ENCODE data around the gene NUTM2F. TPM values are rescaled to one million over a fixed set of nuclear protein-coding genes. Genes with fewer than 3 reads are reported as not detected.
"Not testable (repeated sequence)": the region's sequence is repeated elsewhere in the genome, so short reads cannot be mapped to it uniquely, and the experiment has no call there.

Gene NUTM2F
- total RNA-seq, 1 experiment from 2014 or later: 0.15 TPM

DNA sequence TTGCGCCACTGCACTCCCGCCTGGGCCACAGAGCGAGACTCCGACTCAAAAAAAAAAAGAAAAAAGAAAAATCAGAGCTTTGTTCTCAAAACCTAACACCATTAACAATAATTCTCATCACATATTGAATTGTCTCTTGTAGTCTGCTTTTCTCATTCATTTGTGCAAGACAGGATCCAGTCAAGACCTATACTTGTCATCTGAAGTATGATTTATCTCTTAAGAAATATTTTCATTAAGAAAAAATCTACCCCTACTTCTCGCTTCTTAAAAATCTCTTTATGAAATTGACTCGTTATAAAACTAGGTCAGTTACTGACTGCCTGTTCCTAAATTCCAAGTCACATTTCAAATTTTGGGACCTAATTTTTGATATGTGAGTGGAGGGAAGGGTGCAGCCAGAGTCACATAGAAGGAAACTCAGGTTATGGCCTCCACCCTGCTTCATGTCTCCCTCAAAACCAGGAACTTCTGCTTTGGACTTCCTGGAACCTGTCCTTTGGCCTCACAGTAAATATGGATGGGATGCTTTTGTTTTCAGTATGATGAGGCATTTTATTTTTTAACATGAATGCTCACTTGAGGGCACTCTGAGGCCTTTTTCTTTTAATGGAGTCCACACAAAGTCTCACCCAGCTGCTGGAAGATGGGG lies 50.4 kb downstream of the NUTM2F start:
- H3K9me3 Mint-ChIP-seq: peaks cover 26% of the 10 kb centered on the region
- DNase-seq (ENCODE audit: low spot score) (no peak), ATAC-seq (no peak)
- H3K4me3 Mint-ChIP-seq: no peak overlapping the region
- TF ChIP-seq GRHL2 (CRISPR knock-in tag; IDR thresholded peaks at IDR 0.05; ENCODE audit: insufficient replicate concordance, severe bottlenecking) (no peak), JAZF1 (CRISPR knock-in tag; IDR thresholded peaks at IDR 0.05) (no peak), NR3C1 (CRISPR knock-in tag; conservative IDR thresholded peaks at IDR 0.05; ENCODE audit: low read depth) (no peak), EMX1 (CRISPR knock-in tag; IDR thresholded peaks at IDR 0.05) (no peak), TCF7 (CRISPR knock-in tag; IDR thresholded peaks at IDR 0.05; ENCODE audit: low read depth) (no peak), IRF1 (CRISPR knock-in tag; IDR thresholded peaks at IDR 0.05) (no peak), ZNF219 (CRISPR knock-in tag; IDR thresholded peaks at IDR 0.05; ENCODE audit: borderline replicate concordance) (no peak), ZNF138 (CRISPR knock-in tag; conservative IDR thresholded peaks at IDR 0.05) (no peak), ZNF232 (CRISPR knock-in tag; IDR thresholded peaks at IDR 0.05) (no peak), SMAD3 (CRISPR knock-in tag; IDR thresholded peaks at IDR 0.05; ENCODE audit: borderline replicate concordance) (no peak), GTF2I (CRISPR knock-in tag; conservative IDR thresholded peaks at IDR 0.05) (no peak), OVOL2 (CRISPR knock-in tag; IDR thresholded peaks at IDR 0.05; ENCODE audit: borderline replicate concordance) (no peak), CBFB (CRISPR knock-in tag; IDR thresholded peaks at IDR 0.05; ENCODE audit: low read depth) (no peak), FOXK1 (CRISPR knock-in tag; IDR thresholded peaks at IDR 0.05) (no peak)
- TF ChIP-seq, protein P1, sequence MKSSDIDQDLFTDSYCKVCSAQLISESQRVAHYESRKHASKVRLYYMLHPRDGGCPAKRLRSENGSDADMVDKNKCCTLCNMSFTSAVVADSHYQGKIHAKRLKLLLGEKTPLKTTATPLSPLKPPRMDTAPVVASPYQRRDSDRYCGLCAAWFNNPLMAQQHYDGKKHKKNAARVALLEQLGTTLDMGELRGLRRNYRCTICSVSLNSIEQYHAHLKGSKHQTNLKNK (CRISPR knock-in tag; IDR thresholded peaks at IDR 0.05): no peak
- TF ChIP-seq, protein P2, sequence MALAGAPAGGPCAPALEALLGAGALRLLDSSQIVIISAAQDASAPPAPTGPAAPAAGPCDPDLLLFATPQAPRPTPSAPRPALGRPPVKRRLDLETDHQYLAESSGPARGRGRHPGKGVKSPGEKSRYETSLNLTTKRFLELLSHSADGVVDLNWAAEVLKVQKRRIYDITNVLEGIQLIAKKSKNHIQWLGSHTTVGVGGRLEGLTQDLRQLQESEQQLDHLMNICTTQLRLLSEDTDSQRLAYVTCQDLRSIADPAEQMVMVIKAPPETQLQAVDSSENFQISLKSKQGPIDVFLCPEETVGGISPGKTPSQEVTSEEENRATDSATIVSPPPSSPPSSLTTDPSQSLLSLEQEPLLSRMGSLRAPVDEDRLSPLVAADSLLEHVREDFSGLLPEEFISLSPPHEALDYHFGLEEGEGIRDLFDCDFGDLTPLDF (CRISPR knock-in tag; IDR thresholded peaks at IDR 0.05): no peak
- TF ChIP-seq, protein P3, sequence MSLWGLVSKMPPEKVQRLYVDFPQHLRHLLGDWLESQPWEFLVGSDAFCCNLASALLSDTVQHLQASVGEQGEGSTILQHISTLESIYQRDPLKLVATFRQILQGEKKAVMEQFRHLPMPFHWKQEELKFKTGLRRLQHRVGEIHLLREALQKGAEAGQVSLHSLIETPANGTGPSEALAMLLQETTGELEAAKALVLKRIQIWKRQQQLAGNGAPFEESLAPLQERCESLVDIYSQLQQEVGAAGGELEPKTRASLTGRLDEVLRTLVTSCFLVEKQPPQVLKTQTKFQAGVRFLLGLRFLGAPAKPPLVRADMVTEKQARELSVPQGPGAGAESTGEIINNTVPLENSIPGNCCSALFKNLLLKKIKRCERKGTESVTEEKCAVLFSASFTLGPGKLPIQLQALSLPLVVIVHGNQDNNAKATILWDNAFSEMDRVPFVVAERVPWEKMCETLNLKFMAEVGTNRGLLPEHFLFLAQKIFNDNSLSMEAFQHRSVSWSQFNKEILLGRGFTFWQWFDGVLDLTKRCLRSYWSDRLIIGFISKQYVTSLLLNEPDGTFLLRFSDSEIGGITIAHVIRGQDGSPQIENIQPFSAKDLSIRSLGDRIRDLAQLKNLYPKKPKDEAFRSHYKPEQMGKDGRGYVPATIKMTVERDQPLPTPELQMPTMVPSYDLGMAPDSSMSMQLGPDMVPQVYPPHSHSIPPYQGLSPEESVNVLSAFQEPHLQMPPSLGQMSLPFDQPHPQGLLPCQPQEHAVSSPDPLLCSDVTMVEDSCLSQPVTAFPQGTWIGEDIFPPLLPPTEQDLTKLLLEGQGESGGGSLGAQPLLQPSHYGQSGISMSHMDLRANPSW (CRISPR knock-in tag; conservative IDR thresholded peaks at IDR 0.05; ENCODE audit: low read depth): no peak
- TF ChIP-seq, protein P4, sequence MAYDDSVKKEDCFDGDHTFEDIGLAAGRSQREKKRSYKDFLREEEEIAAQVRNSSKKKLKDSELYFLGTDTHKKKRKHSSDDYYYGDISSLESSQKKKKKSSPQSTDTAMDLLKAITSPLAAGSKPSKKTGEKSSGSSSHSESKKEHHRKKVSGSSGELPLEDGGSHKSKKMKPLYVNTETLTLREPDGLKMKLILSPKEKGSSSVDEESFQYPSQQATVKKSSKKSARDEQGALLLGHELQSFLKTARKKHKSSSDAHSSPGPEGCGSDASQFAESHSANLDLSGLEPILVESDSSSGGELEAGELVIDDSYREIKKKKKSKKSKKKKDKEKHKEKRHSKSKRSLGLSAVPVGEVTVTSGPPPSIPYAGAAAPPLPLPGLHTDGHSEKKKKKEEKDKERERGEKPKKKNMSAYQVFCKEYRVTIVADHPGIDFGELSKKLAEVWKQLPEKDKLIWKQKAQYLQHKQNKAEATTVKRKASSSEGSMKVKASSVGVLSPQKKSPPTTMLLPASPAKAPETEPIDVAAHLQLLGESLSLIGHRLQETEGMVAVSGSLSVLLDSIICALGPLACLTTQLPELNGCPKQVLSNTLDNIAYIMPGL (CRISPR knock-in tag; IDR thresholded peaks at IDR 0.05): no peak
- TF ChIP-seq, protein P5, sequence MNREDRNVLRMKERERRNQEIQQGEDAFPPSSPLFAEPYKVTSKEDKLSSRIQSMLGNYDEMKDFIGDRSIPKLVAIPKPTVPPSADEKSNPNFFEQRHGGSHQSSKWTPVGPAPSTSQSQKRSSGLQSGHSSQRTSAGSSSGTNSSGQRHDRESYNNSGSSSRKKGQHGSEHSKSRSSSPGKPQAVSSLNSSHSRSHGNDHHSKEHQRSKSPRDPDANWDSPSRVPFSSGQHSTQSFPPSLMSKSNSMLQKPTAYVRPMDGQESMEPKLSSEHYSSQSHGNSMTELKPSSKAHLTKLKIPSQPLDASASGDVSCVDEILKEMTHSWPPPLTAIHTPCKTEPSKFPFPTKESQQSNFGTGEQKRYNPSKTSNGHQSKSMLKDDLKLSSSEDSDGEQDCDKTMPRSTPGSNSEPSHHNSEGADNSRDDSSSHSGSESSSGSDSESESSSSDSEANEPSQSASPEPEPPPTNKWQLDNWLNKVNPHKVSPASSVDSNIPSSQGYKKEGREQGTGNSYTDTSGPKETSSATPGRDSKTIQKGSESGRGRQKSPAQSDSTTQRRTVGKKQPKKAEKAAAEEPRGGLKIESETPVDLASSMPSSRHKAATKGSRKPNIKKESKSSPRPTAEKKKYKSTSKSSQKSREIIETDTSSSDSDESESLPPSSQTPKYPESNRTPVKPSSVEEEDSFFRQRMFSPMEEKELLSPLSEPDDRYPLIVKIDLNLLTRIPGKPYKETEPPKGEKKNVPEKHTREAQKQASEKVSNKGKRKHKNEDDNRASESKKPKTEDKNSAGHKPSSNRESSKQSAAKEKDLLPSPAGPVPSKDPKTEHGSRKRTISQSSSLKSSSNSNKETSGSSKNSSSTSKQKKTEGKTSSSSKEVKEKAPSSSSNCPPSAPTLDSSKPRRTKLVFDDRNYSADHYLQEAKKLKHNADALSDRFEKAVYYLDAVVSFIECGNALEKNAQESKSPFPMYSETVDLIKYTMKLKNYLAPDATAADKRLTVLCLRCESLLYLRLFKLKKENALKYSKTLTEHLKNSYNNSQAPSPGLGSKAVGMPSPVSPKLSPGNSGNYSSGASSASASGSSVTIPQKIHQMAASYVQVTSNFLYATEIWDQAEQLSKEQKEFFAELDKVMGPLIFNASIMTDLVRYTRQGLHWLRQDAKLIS (CRISPR knock-in tag; IDR thresholded peaks at IDR 0.05; ENCODE audit: borderline replicate concordance): no peak
- CTCF ChIA-PET: interaction anchor here (0.6 kb wide), 1 partner anchor 64 kb away, joined by 4 read pairs; no protein-coding TSS in a partner anchor
- H3K27me3 Mint-ChIP-seq (ENCODE audit: low read depth): no peaks in the 10 kb centered on the region
- peaks cover 32% of the 10 kb centered on the region for H3K36me3 Mint-ChIP-seq
- H3K27ac Mint-ChIP-seq: no peak overlapping the region; the same call in 1 of the 2 replicates
- peaks cover 14% of the 10 kb centered on the region for H3K4me1 Mint-ChIP-seq
- POLR2A ChIA-PET: no interaction called here

- ATAC-seq; H3K27me3 Mint-ChIP-seq (ENCODE audit: low read depth); H3K27ac Mint-ChIP-seq; POLR2A ChIA-PET; H3K4me3 Mint-ChIP-seq; DNase-seq (ENCODE audit: low spot score); CTCF ChIA-PET; H3K4me1 Mint-ChIP-seq: not testable (repeated sequence)
- Mint-ChIP-seq H3K36me3 (peaks cover 32% of the 10 kb centered on the region), H3K9me3 (peaks cover 29% of the 10 kb centered on the region)
These were observed 51.4 kb downstream of the NUTM2F start for GRCh38 chr9:94277029-94277428.
